Keratinocyte (primary cell): ENCODE measurements around the gene SLC27A2. TPM values are rescaled to one million over a fixed set of nuclear protein-coding genes. Genes with fewer than 3 reads are reported as not detected.

Experiments
- DNase-seq: peaks from one replicate; pipeline ENCODE4 v3.0.0-alpha.2; 2011; ENCODE audit warnings: low read depth, missing footprints, low spot score
- FAIRE-seq: peaks from 2 replicates; lab custom pipeline; 2011; peaks lifted over from hg19 to GRCh38; lab: Jason Lieb, UNC
- H2AFZ ChIP-seq: 2 replicates; pipeline ENCODE4 v1.6.0; 2012; ENCODE audit warnings: low read length, control low read depth, inconsistent platforms; ENCODE audit not compliant: control insufficient read depth
- H3K27ac ChIP-seq: 2 replicates; pipeline ENCODE4 v1.5.1; 2011; ENCODE audit warnings: low read length; ENCODE audit not compliant: control insufficient read depth, insufficient read depth
- H3K27me3 ChIP-seq: 3 replicates; pipeline ENCODE4 v1.6.0; 2011; ENCODE audit warnings: low read length; ENCODE audit not compliant: control insufficient read depth, insufficient read depth; ENCODE audit errors: extremely low read depth
- H3K36me3 ChIP-seq, 2 experiments: 2 replicates in 1 of 2; 3 replicates in 1 of 2; pipeline ENCODE4 v1.5.1; 2011; ENCODE audit warnings: low read length in 2 of 2, mild to moderate bottlenecking in 1 of 2; ENCODE audit not compliant: control insufficient read depth in 2 of 2, insufficient read depth in 2 of 2; ENCODE audit errors: extremely low read depth in 1 of 2
- H3K4me1 ChIP-seq: 3 replicates; pipeline ENCODE4 v1.5.1; 2011; ENCODE audit warnings: low read length; ENCODE audit not compliant: control insufficient read depth, insufficient read depth; ENCODE audit errors: extremely low read depth
- H3K4me2 ChIP-seq: 3 replicates; pipeline ENCODE4 v1.6.0; 2011; ENCODE audit warnings: low read depth, low read length; ENCODE audit not compliant: control insufficient read depth, insufficient read depth; ENCODE audit errors: extremely low read depth
- H3K4me3 ChIP-seq, 3 experiments: fragments of 200-600 bp in 1 of 3; sonication (generic) in 1 of 3; 2 replicates in 2 of 3; 3 replicates in 1 of 3; pipeline ENCODE4 v1.5.1; 2011 to 2016; ENCODE audit warnings: low read length in 3 of 3, mild to moderate bottlenecking in 3 of 3, control low read depth in 2 of 3, inconsistent platforms in 1 of 3, low read depth in 1 of 3, mixed read lengths in 1 of 3, mixed run types in 1 of 3, moderate library complexity in 1 of 3; ENCODE audit not compliant: control insufficient read depth in 2 of 3, insufficient read depth in 2 of 3; ENCODE audit errors: extremely low read depth in 1 of 3
- H3K79me2 ChIP-seq: 2 replicates; pipeline ENCODE4 v1.6.0; 2012; ENCODE audit warnings: low read length; ENCODE audit not compliant: control insufficient read depth, insufficient read depth
- H3K9ac ChIP-seq: 3 replicates; pipeline ENCODE4 v1.6.0; 2011; ENCODE audit warnings: low read length; ENCODE audit not compliant: control insufficient read depth, insufficient read depth; ENCODE audit errors: extremely low read depth
- H3K9me1 ChIP-seq: 3 replicates; pipeline ENCODE4 v1.6.0; 2011; ENCODE audit warnings: low read length; ENCODE audit not compliant: control insufficient read depth, insufficient read depth; ENCODE audit errors: extremely low read depth
- H3K9me3 ChIP-seq: 2 replicates; pipeline ENCODE4 v1.5.1; 2012; ENCODE audit warnings: low read depth, low read length; ENCODE audit not compliant: control insufficient read depth
- H4K20me1 ChIP-seq: 3 replicates; pipeline ENCODE4 v1.6.0; 2011; ENCODE audit warnings: low read length; ENCODE audit not compliant: control insufficient read depth, insufficient read depth; ENCODE audit errors: extremely low read depth
- EZH2 ChIP-seq: IDR thresholded peaks from one replicate; pipeline ENCODE4 v1.6.1; 2012; ENCODE audit warnings: inconsistent platforms, mild to moderate bottlenecking, low read length, moderate library complexity
- dilution Hi-C: fragments of 300-500 bp; cut with MboI; formaldehyde crosslinking; loops from one replicate; pipeline ENCODE4 v1.7.0; 2020; ENCODE audit warnings: low sequenced_read_pairs; ENCODE audit not compliant: extremely low pct_ligation_motif_present
- polyA plus RNA-seq, 5 experiments: library from polyadenylated mRNA; depleted of rRNA in 3 of 5; stranded (reverse) in 3 of 5; stranded (forward) in 1 of 5; unstranded in 1 of 5; fragments of >200 nt; gene quantifications; 1 replicate in 1 of 5; 2 replicates in 3 of 5; 3 replicates in 1 of 5; pipeline versions ENCODE4 v1.2.1 to v1.2.3, GENCODE V29; 2011 to 2012; ENCODE audit warnings: missing spikeins in 2 of 5, low read depth in 1 of 5, low replicate concordance in 1 of 5
- TF ChIP-seq, protein P1 (sequence below), 3 experiments: IDR thresholded peaks in 1 of 3; conservative IDR thresholded peaks in 1 of 3; optimal IDR thresholded peaks in 1 of 3; 2 replicates in 2 of 3; 3 replicates in 1 of 3; pipeline versions ENCODE3 to v1.5.1; 2011; ENCODE audit warnings: low read length in 3 of 3, mild to moderate bottlenecking in 3 of 3, moderate library complexity in 2 of 3, control low read depth in 1 of 3, inconsistent platforms in 1 of 3; ENCODE audit not compliant: insufficient read depth in 2 of 3; ENCODE audit errors: extremely low read depth in 1 of 3

Gene SLC27A2
- polyA plus RNA-seq, 1 donor (not counting 4 experiments of a cell fraction or from before 2014, with no cell fraction given), result 0.34 TPM

DNA sequence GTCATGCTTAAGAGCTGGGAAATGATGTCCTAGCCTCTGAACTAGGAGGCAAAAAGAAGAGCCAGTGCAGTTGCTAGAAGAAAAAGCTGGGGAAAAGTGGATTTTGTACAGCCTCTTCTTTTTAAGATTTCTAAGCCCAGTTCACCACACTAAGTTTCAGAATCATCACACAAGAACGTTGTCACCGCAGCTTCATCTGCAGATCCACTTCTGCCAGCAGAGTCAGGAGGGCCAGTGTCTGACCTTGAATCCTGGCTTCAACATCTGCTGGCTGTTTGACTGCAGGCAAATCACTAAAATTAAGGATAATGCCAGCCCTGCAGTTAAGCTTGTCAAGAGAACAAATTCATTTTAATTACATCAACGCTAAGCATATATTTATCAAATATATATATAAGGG is 47.3 kb downstream of the SLC27A2 start:
- no peaks in the 10 kb centered on the region for H4K20me1 ChIP-seq
- no peaks in the 10 kb centered on the region for H3K9me3 ChIP-seq
- H3K9ac ChIP-seq, result no peak overlapping the region
- H3K27ac ChIP-seq, result no peak overlapping the region
- no peak for TF ChIP-seq EZH2
- TF ChIP-seq, protein P1, sequence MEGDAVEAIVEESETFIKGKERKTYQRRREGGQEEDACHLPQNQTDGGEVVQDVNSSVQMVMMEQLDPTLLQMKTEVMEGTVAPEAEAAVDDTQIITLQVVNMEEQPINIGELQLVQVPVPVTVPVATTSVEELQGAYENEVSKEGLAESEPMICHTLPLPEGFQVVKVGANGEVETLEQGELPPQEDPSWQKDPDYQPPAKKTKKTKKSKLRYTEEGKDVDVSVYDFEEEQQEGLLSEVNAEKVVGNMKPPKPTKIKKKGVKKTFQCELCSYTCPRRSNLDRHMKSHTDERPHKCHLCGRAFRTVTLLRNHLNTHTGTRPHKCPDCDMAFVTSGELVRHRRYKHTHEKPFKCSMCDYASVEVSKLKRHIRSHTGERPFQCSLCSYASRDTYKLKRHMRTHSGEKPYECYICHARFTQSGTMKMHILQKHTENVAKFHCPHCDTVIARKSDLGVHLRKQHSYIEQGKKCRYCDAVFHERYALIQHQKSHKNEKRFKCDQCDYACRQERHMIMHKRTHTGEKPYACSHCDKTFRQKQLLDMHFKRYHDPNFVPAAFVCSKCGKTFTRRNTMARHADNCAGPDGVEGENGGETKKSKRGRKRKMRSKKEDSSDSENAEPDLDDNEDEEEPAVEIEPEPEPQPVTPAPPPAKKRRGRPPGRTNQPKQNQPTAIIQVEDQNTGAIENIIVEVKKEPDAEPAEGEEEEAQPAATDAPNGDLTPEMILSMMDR (optimal IDR thresholded peaks at IDR 0.05 in 1 of 3, IDR thresholded peaks at IDR 0.05 in 1 of 3, conservative IDR thresholded peaks at IDR 0.05 in 1 of 3; ENCODE audit: extremely low read depth in 1 of 3, insufficient read depth in 2 of 3, low read length in 3 of 3), result no peak
- DNase-seq, result no peak
- no peak overlapping the region for H3K4me2 ChIP-seq
- H3K4me1 ChIP-seq, result no peaks in the 10 kb centered on the region
- H3K4me3 ChIP-seq, result no peak overlapping the region
- no peaks in the 10 kb centered on the region for H3K79me2 ChIP-seq
- no peaks in the 10 kb centered on the region for H3K27me3 ChIP-seq
- H2AFZ ChIP-seq, result no peak overlapping the region
- dilution Hi-C loops, result no loop called here
- no peaks in the 10 kb centered on the region for H3K9me1 ChIP-seq
- H3K36me3 ChIP-seq, result no peaks in the 10 kb centered on the region
- FAIRE-seq, result no peak

DNA sequence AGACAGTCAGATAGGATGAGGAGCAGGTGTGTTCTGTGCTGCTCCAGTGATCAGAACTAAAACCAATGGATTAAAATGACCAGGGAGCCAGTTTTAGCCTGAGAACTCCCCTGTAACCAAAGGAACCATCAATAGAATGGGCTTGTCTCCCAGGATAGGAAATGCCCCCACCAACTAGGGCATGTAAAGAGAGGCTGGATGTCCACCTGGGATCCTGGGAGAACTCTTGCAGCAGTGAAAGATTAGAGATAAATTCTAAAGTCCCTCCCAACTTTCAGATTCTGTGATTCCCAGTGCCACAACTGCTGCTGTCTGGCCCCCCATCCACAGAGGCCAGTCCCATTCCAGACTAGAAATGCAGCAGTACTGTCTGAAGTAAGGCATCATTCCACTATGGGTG is 49.8 kb downstream of the SLC27A2 start:
- no peaks in the 10 kb centered on the region for H3K9me1 ChIP-seq
- dilution Hi-C loops, result no loop called here
- H3K79me2 ChIP-seq, result no peaks in the 10 kb centered on the region
- H3K36me3 ChIP-seq, result no peaks in the 10 kb centered on the region
- DNase-seq, result no peak
- H3K4me2 ChIP-seq, result no peak overlapping the region
- FAIRE-seq, result no peak
- no peaks in the 10 kb centered on the region for H4K20me1 ChIP-seq
- no peak overlapping the region for H3K27ac ChIP-seq
- no peaks in the 10 kb centered on the region for H3K4me1 ChIP-seq
- H3K4me3 ChIP-seq, result no peak overlapping the region
- no peaks in the 10 kb centered on the region for H3K27me3 ChIP-seq
- no peak overlapping the region for H3K9ac ChIP-seq
- TF ChIP-seq, protein P1 (optimal IDR thresholded peaks at IDR 0.05 in 1 of 3, IDR thresholded peaks at IDR 0.05 in 1 of 3, conservative IDR thresholded peaks at IDR 0.05 in 1 of 3; ENCODE audit: extremely low read depth in 1 of 3, insufficient read depth in 2 of 3, low read length in 3 of 3), result no peak
- TF ChIP-seq EZH2, result no peak
- H2AFZ ChIP-seq, result no peak overlapping the region
- no peaks in the 10 kb centered on the region for H3K9me3 ChIP-seq
